GM12801 (cell line): ENCODE data around the gene SEPTIN12.

ENCODE experiments used
- TF ChIP-seq, protein P1 (sequence below): IDR thresholded peaks from one replicate; pipeline ENCODE4 v1.5.1; 2011; ENCODE audit warnings: control low read depth; ENCODE audit not compliant: insufficient read length; ENCODE audit errors: extremely low read depth

SEPTIN12 gene

DNA sequence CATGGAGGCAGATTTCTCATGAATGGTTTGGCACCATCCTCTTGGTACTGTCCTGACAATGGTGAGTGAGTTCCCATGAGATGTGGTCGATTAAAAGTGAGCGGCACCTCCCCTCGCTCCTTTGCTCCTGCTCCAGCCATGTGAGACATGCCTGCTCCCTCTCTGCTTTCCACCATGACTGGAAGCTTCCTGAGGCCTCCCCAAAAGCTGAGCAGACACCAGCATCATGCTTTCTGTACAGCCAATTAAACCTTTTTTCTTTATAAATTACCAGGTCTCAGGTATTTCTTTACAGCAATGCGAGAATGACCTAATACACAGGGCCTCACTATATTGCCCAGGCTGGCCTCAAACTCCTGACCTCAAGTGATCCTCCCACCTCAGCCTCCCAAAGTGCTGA is 33.3 kb downstream of the SEPTIN12 start:
- TF ChIP-seq, protein P1, sequence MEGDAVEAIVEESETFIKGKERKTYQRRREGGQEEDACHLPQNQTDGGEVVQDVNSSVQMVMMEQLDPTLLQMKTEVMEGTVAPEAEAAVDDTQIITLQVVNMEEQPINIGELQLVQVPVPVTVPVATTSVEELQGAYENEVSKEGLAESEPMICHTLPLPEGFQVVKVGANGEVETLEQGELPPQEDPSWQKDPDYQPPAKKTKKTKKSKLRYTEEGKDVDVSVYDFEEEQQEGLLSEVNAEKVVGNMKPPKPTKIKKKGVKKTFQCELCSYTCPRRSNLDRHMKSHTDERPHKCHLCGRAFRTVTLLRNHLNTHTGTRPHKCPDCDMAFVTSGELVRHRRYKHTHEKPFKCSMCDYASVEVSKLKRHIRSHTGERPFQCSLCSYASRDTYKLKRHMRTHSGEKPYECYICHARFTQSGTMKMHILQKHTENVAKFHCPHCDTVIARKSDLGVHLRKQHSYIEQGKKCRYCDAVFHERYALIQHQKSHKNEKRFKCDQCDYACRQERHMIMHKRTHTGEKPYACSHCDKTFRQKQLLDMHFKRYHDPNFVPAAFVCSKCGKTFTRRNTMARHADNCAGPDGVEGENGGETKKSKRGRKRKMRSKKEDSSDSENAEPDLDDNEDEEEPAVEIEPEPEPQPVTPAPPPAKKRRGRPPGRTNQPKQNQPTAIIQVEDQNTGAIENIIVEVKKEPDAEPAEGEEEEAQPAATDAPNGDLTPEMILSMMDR = no peak

DNA sequence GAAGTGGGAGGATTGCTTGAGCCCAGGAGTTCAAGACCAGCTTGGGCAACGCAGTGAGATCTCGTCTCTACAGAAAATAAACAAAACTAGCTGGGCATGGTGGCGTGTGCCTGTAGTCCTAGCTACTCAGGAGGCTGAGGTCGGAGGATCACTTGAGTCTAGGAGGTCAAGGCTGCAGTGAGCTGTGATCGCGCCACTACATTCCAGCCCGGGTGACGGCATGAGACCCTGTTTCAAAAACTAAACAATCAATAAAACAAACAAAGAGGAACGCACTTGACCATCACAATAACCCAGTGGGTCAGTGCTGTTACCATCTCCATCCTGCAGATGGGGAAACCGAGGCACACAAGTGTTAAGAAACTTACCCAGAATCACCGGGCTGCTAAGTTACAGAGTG is 34.9 kb downstream of the SEPTIN12 start:
- TF ChIP-seq, protein P1 = no peak

DNA sequence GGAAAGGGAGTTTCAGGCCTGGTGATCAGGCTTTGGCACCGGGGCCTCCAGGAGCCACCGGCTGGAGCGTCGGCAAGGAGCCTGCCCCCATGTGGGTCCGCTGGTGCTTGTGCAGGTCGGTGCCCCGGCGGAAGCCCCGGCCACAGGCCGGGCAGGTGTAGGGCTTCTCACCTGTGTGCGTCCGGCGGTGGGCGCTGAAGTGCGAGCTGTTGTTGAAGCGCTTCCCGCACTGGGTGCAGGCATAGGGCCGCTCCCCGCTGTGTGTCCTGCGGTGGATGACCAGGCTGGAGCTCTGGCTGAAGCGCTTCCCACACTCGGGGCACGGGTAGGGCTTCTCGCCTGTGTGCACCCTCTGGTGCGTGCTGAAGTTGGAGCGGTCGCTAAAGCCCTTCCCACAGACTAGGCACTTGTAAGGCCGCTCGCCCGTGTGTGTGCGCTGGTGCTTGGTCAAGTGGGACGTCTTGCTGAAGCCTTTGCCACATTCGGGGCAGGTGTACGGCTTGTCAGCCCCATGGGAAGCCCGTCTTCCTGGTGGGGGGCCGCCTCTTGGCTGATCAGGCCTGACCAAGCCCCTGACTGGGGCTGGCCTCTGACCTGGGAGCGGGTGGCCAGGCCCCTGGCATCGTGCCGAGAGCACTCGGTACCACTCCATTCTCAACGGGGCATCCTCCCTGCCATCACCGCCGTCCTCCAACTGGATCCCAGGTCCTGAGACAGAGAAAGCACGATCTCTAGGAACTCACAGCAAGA is 35.6 kb downstream of the SEPTIN12 start:
- TF ChIP-seq, protein P1 = no peak

DNA sequence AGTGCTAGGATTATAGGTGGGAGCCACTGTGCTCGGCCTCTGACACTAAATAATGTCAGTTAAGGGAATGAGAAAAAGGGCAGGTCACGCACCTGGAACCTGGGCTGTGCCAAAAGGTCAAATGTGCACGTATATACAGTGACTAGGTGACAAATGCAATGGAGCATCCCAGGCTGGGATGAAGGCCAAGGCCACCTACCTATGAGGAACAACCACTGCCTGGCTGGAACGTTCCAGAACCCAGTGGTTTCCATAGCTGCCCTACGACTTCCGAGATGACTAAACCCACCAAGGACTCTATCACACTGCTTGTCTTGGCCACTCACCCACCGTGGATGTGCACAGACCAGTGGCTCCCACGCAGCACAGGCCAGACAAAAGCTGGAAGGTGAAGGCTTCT is 37.2 kb downstream of the SEPTIN12 start:
- TF ChIP-seq, protein P1 = no peak

DNA sequence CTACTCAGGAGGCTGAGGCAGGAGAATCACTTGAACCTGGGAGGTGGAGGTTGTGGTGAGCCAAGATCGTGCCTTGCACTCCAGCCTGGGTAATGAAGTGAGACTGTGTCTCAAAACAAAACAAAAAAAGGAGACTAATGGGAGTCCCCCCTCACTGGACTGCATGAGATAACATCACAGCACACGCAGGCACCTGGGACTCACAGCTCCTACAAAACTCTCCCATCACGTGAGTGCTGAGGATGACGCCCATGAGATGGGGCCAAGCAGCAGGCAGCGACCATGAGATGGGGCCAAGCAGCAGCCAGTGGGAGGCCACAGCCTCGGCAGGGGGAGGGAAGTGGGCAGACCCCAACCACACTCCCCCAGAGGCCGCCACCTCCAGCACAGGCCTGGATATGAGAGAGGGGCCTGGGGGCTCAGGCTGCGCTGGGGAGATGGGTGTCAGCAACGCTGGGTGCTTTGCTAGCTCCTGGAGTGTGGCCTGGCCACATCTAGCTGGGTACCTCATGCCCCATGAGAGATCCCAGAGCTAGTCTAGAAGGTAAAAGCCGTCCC is 38.4 kb downstream of the SEPTIN12 start:
- TF ChIP-seq, protein P1 = no peak

DNA sequence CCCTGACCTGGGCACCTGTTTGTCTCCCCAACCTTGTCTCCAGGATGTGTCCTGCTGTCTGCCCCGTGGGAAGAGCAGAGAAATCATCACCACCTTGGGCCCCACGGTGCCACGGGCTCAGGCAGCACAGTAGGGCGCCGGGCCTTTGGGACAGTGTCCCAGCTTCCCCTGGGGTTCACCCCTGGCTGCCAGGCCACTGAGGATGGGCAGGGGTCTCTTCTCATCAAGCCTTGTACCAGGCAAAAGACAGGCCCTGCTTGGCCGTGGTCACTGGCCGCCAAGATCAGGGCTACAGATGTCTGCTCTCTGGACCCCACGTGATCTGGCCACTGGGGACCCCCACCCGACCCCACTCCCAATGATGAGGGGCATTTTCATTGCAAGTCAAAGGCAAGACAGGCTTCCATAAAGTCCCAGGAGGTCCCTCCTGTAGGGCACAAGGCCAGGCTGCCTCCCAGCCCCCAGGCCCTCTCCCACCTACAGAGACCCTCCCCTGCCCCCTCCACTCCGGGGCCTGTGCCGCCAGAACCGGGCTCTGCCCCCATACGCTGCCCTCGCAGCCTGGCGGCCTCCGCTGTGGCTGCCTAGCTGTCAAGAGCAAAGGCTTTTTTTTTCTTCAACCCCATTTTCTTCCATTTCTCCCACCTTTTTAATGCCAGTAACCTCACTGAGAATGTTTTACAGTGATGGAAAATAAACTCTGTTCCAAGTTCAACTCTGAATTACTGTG is 39.3 kb downstream of the SEPTIN12 start:
- TF ChIP-seq, protein P1 = no peak

DNA sequence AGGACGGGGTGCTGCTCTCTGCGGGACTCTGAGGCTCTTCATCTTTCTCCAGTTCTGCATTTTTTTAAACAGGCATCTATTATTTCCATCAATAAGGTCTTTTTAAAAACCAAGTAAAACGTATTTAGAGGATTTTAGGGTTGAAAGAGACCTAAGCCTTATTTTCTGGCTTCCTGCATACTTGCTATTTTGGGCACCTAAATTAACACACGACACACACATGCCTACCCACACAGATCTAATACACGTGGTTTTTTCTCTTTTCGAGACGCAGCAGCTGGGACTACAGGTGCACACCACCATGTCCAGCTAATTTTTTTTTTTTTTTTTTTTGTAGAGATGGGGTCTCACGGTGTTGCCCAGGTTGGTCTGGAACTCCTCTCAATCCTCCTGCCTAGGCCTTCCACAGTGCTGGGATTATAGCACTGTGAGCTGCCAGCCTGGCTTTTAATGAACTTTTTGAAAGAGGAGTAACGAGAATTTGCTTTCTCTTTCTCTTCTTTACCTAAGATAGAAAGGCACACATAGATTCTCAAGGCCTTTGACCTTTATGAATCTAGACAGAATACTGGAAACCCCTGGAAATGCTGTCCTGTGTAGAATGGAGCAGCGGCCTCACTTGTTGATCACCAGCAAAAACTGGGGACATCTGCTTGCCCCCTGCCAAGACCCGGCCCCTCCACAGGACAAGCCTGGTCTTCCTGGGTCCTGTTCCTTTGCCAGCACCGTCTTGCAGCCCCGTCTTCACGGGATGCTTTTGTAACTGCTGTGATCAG is 40.1 kb downstream of the SEPTIN12 start:
- TF ChIP-seq, protein P1 = no peak
